T-helper 2 cell treated with Interferon-gamma antibody and Interleukin-4, amounts not matched to agents 5 μg/mL and 100 μg/mL, for 36 hours (primary cell): Measurements from ENCODE around the gene ABTB2.
A peak's percentile ranks its signal among the peaks of the same experiment; 100 is the strongest.
"Not testable (repeated sequence)": the region's sequence is repeated elsewhere in the genome, so short reads cannot be mapped to it uniquely, and the experiment has no call there.

Experiments
- DNase-seq: peaks from one replicate; pipeline ENCODE4 v3.0.0; 2021; ENCODE audit warnings: low spot score
- H3K27ac Mint-ChIP-seq: one replicate; pipeline ENCODE4 v1.8.0; 2021; ENCODE audit warnings: mild to moderate bottlenecking, mixed read lengths
- H3K27me3 Mint-ChIP-seq: one replicate; pipeline ENCODE4 v1.8.0; 2021; ENCODE audit warnings: low read depth, mixed read lengths
- H3K36me3 Mint-ChIP-seq: one replicate; pipeline ENCODE4 v1.8.0; 2021; ENCODE audit warnings: low read depth, mixed read lengths
- H3K4me1 Mint-ChIP-seq: one replicate; pipeline ENCODE4 v1.8.0; 2021; ENCODE audit warnings: low read depth, mixed read lengths
- H3K4me3 Mint-ChIP-seq: one replicate; pipeline ENCODE4 v1.8.0; 2022; ENCODE audit warnings: mild to moderate bottlenecking, moderate library complexity, mixed read lengths
- H3K9me3 Mint-ChIP-seq: one replicate; pipeline ENCODE4 v1.8.0; 2021; ENCODE audit warnings: mixed read lengths

ABTB2 gene

DNA sequence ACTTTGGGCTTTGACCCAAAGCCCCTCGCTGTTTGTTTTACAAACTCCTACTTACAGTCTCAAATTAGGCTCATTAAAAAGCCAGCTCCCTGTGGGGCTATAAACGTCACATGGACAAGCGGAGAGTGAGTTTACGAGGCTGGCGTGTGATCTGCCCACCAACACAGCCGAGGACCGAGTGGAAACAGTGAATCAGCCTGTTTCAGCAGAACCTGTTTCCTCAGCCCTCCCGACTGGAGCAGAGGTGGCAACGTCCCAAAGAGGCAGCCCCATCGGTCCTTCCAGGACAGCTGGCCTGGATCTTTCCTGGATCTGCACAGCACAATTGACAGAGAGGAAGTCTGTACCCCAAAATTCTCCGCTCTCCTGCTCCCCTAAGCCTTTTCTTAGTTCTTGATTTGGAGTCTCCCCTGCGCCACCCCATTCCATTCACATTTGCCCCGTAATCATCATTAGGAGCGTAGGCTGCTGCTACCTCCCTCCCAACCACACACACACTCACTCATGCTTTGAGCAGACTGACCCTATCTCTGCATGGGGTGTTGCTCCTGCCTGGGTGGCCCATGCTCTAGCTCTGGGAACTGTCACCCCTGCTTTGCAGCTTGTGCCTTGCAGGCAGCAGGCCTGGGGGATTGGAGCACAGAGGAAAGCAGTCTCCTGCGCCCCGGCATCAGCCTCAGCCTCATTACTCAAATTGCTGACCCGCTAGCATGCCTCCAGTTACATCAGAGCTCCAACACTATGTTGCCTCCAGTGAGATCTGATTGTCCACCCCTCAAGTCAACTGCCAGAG lies 134.6 kb downstream of the ABTB2 start:
- Mint-ChIP-seq H3K9me3 (no peaks in the 10 kb centered on the region), H3K27me3 (no peaks in the 10 kb centered on the region), H3K36me3 (no peaks in the 10 kb centered on the region), H3K27ac (no peak overlapping the region), H3K4me3 (no peak overlapping the region), H3K4me1 (peaks cover under 1% of the 10 kb centered on the region)
- DNase-seq: no peak

DNA sequence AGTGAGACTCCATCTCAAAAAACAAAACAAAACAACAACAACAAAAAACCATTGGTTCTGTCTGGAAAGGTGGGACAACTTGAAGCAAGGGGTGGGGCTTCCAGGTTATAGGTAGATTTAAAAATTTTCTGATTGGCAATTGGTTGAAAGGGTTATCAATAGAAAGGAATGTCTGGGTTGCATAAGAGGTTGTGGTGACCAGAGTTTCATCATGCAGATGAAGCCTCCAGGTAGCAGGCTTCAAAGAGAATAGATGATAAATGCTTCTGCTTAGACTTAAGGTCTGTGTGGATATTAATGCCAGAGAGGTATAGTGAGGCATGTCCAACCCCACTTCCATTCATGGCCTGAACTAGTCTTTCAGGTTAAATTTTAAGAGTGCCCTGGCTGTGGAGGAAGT lies 135.8 kb downstream of the ABTB2 start:
- DNase-seq: no peak
- Mint-ChIP-seq H3K36me3 (no peaks in the 10 kb centered on the region), H3K27ac (no peak overlapping the region), H3K9me3 (no peaks in the 10 kb centered on the region), H3K4me1 (peaks cover 4% of the 10 kb centered on the region), H3K27me3 (no peaks in the 10 kb centered on the region), H3K4me3 (no peak overlapping the region)

DNA sequence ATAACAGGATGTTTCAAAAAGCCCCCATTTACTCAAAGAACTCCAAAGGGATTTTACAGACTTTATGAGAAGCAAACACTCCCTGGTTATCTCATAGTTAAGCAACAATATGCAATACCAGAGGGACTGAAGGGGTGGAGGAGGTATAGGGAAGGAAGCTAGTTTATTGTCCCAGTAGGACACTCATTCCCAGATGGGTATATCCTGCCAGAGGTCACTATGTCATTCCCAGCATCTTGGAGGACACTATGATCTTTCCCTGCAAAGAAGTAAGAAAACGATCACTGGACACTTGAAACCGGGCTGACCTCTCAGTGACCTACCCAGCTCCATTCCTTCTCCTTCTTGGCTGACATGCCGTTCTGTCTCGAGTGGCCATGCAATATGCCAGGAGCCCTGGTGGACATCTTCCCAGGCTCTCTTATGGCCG lies 137.9 kb downstream of the ABTB2 start:
- no peak for DNase-seq
- peak overlapping the region; percentile 35 for H3K27ac Mint-ChIP-seq
- H3K27me3 Mint-ChIP-seq: no peaks in the 10 kb centered on the region
- H3K4me3 Mint-ChIP-seq: no peak overlapping the region
- no peaks in the 10 kb centered on the region for H3K9me3 Mint-ChIP-seq
- H3K4me1 Mint-ChIP-seq: peaks cover 6% of the 10 kb centered on the region
- no peaks in the 10 kb centered on the region for H3K36me3 Mint-ChIP-seq

DNA sequence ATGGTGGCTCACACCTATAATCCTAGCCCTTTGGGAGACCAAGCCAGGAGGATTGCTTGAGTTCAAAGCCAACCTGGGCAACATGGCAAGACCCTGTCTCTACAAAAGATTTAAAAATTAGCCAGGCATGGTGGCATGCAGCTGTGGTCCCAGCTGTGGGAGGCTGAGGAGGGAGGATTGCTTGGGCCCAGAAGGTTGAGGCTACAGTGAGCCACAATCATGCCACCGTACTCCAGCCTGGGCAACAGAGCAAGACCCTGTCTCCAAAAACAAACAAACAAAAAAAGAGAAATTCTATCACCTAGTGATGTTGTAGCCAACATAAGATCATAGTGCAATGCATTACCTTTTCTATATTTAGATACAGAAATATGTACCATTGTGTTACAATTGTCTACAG lies 138.5 kb downstream of the ABTB2 start:
- peaks cover 8% of the 10 kb centered on the region for H3K4me1 Mint-ChIP-seq
- H3K27ac Mint-ChIP-seq: no peak overlapping the region
- H3K4me3 Mint-ChIP-seq: no peak overlapping the region
- no peaks in the 10 kb centered on the region for H3K36me3 Mint-ChIP-seq
- DNase-seq: no peak
- no peaks in the 10 kb centered on the region for H3K27me3 Mint-ChIP-seq
- no peaks in the 10 kb centered on the region for H3K9me3 Mint-ChIP-seq

DNA sequence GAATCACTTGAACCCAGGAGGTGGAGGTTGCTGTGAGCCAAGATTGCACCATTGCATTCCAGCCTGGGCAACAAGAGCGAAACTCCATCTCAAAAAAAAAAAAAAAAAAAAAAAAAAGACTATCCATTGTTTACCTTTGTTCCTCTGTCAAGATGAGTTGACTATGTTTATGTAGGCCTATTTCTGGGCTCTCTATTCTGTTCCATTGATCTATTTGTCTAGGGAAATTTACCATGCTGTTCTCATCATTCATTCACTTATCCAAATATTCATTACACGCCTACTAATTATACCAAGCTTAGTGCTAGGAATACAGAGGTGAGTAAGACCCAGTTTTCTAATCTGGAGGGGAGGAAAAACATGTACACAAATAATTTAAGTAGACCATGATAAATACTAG lies 139.1 kb downstream of the ABTB2 start:
- H3K4me1 Mint-ChIP-seq: peaks cover 12% of the 10 kb centered on the region
- not testable (repeated sequence) for H3K36me3 Mint-ChIP-seq, H3K27me3 Mint-ChIP-seq, H3K4me3 Mint-ChIP-seq, H3K27ac Mint-ChIP-seq, H3K9me3 Mint-ChIP-seq, DNase-seq

DNA sequence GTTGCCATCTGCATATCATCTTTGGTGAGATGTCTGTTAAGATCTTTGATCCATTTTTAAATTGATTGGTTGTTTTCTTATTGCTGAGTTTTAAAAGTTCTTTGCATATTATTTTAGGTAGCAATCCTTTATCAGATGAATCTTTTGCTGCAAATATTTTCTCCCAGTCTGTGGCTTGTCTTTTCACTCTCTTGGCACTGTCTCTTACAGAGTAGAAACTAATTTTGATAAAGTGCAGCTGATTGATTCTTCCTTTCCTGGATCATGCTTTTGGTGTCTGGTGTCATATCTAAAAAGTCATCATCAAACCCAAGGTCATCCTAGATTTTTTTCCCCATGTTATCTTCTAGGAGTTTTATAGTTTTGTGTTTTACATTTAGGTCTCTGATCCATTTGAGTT lies 139.7 kb downstream of the ABTB2 start:
- Mint-ChIP-seq H3K4me1 (peaks cover 12% of the 10 kb centered on the region), H3K36me3 (no peaks in the 10 kb centered on the region), H3K27ac (no peak overlapping the region), H3K9me3 (no peaks in the 10 kb centered on the region), H3K4me3 (no peak overlapping the region), H3K27me3 (no peaks in the 10 kb centered on the region)
- DNase-seq: no peak

DNA sequence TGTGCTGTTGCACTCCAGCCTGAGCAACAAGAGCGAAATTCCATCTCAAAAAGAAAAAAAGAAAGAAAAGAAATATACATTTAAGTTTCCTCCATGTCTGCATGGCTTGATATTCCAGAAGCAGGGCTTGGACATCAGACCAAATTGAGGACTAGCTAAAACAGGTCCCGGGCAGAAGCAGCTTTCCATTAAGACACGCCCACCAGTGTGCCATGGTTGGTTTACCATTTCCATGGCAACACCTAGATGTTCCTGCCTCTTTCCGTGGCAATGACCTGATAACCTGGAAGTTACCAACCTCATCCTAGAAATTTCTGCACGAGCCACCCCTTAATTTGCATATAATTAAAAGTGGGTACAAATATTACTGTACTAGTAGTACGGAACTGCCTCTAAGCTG lies 141.1 kb downstream of the ABTB2 start:
- Mint-ChIP-seq H3K9me3 (no peaks in the 10 kb centered on the region), H3K4me3 (no peak overlapping the region)

DNA sequence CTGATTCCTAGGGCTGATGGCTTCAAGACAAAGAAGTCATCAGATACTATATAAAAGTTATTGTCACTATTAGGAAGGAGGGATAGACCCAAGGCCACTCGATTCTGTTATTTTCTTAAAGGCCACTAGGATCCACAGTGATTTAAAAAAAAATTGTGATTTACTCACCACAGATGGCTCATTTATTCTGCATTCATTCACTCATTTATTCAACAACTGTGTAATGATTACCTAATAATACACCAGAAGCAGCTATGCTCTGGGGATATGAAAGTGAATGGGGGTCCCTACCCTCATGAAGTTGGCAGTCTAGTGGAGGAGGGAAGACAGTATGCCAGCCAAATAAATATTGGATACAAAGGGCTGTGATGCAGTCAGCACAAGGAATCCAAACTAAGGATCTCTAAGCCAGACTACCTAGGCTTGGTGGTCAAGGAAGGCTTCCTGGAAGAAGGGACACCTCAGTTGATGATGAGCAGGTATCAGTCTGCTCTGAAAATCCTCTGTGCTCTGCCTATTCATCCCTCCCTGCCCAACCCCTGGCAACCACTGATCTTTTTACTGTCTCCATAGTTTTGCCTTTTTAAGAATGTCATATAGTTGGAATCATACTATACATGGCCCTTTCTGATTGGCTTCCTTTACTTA lies 141.9 kb downstream of the ABTB2 start:
- no peak overlapping the region for H3K4me3 Mint-ChIP-seq
- peaks cover 12% of the 10 kb centered on the region for H3K4me1 Mint-ChIP-seq
- H3K27me3 Mint-ChIP-seq: no peaks in the 10 kb centered on the region
- H3K9me3 Mint-ChIP-seq: no peaks in the 10 kb centered on the region
- no peaks in the 10 kb centered on the region for H3K36me3 Mint-ChIP-seq
- no peak for DNase-seq
- H3K27ac Mint-ChIP-seq: no peak overlapping the region

More for the DNA sequence above, 141.1 kb downstream of the ABTB2 start:
- no peaks in the 10 kb centered on the region for H3K36me3 Mint-ChIP-seq
- no peak for DNase-seq
- H3K27me3 Mint-ChIP-seq: no peaks in the 10 kb centered on the region
- no peak overlapping the region for H3K27ac Mint-ChIP-seq
- peaks cover 12% of the 10 kb centered on the region for H3K4me1 Mint-ChIP-seq

DNA sequence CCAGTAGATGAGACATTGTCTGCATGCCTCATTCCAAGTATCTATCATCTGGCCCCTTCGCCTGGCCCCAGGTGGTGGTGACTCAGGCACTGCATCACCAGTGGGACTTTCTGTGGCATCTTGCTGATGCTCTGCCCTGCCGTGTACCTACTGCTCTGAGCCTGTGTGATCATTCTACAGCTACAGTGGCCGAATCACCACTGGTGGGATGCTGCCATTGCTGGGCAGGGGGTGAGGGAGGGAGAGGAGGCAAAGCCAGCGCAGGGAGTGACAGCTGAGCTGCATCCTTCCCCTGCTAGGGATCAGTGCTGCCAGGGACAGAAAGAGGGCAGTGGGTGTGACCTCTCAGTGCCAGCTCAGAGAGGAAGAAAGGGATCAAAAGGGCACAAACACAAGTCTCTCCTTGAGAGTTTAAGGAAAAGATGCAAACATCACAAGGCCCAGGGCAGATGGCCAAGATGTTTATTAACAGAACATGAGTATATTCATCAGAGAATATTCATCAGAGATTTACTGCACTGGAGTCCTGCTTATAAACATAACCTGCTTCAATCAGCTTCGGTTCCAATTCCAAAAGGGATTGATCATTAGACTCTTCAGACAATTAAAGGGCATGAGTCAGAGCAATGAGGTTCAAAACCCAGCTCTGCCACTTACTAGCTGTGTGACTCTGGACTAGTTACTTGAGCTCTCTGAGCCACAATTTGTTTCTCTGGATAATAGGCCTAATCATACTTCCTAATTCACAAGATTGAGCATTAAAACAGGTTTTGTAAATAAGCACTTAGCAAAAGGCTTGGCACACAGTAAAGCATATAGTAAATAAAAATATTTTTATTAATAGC lies 142.6 kb downstream of the ABTB2 start:
- peak; percentile 87 for DNase-seq
- no peak overlapping the region for H3K4me3 Mint-ChIP-seq
- H3K36me3 Mint-ChIP-seq: no peaks in the 10 kb centered on the region
- no peak overlapping the region for H3K27ac Mint-ChIP-seq
- H3K4me1 Mint-ChIP-seq: peaks cover 15% of the 10 kb centered on the region
- H3K9me3 Mint-ChIP-seq: no peaks in the 10 kb centered on the region
- H3K27me3 Mint-ChIP-seq: no peaks in the 10 kb centered on the region

DNA sequence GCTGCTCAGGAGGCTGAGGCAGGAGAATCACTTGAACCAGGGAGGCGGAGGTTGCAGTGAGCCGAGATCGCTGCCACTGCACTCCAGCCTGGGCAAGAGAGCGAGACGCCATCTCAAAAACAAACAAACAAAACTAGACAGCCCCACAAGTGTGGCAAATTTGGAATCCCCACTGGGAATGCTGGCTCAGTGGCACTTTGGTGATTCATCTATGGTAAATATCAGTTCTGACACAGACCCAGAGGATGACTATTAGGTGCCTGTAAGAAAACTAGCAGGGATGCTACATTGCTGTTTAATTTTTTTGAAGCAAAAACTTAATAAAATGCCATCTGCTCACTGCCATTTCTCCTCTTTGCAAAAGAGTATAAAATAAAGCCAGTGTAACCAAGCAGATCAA lies 144.4 kb downstream of the ABTB2 start:
- Mint-ChIP-seq H3K36me3 (no peaks in the 10 kb centered on the region), H3K27ac (no peak overlapping the region), H3K27me3 (no peaks in the 10 kb centered on the region), H3K9me3 (no peaks in the 10 kb centered on the region), H3K4me1 (peaks cover 22% of the 10 kb centered on the region), H3K4me3 (no peak overlapping the region)
- no peak for DNase-seq

DNA sequence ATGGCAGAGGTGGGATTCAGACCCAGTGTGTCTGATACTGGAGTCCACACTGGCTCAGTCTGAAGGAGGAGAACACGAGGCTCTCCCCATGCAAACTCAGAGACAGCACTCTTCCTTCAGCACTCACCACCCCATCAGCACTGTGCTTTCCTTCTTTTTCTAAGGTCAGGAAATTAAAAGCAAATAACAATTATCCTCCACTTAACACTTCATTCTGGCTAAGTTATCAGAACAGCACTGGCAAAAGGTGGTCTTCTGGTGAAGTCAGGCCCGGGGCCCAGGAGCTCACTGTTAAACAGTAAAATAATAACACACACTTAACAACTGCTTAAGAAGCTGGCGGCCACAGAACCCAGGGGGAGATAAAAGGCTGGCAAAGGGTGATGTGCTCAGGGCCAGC lies 145.2 kb downstream of the ABTB2 start:
- Mint-ChIP-seq H3K9me3 (no peaks in the 10 kb centered on the region), H3K27ac (no peak overlapping the region), H3K4me3 (no peak overlapping the region), H3K4me1 (peaks cover 25% of the 10 kb centered on the region), H3K27me3 (no peaks in the 10 kb centered on the region), H3K36me3 (no peaks in the 10 kb centered on the region)
- DNase-seq: no peak

DNA sequence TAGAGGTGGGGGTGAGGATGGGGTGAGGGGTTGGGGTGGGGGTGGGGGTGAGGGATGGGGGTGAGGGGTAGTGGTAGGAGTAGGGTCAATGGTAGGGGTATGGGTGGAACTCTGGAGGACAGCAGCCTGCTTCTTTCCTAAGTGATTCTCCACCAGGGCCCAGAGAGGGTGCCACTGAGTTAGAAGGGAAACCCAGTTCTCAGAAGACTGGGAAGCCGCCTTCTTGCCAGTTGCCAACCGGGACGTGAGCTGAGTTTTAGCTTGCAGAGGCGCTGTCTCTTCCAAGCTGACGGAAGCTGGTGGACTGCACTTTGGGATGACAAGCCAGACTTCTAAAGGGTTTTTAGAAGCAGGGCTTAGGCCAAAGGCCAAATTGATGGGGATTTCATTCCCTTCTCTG lies 148.0 kb downstream of the ABTB2 start:
- Mint-ChIP-seq H3K9me3 (no peaks in the 10 kb centered on the region), H3K27me3 (no peaks in the 10 kb centered on the region), H3K36me3 (no peaks in the 10 kb centered on the region), H3K27ac (no peak overlapping the region), H3K4me3 (no peak overlapping the region), H3K4me1 (peaks cover 28% of the 10 kb centered on the region)
- no peak for DNase-seq

DNA sequence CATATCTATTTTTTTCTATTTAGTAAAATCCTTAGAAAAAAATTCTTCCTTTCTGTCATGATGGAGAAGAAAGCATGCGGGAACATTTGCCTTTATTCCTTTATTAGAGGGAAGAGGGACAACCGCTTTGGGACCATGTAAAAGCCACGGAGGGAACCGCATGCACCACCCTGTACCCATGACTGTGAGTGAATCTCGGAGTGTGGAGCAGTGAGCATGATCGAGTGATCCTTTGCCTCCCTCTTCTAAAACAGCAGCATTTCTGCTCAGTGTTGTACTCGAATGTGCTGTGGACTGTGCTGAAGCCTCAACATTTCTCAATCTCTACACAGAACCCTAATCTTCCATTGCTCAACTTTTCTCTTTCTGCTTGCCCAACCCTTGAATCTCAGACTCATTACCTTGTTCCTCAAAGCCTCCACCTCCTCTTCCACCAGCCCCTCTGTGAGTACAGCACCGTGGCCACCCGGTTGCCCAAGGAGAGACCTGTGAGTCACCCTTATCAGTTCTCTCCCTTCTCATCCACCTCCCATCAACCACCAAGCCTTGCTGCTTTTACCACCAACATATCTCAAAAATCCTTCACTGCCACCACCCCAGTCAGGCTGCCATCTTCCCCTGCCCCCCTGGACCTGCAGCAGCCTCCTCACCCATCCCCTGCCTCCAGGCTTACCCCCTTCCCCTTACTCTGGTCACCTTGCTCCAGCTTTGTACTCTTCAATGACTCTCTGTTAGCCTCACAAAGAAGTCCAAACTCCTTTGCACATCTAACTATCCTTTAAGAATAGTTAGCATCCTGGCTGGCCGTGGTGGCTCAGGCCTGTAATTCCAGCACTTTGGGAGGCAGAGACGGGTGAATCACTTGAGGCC lies 149.3 kb downstream of the ABTB2 start:
- Mint-ChIP-seq H3K36me3 (no peaks in the 10 kb centered on the region), H3K4me3 (no peak overlapping the region), H3K9me3 (no peaks in the 10 kb centered on the region), H3K4me1 (peaks cover 29% of the 10 kb centered on the region), H3K27me3 (no peaks in the 10 kb centered on the region), H3K27ac (no peak overlapping the region)
- peak; percentile 59 for DNase-seq
